Endothelial cell of umbilical vein (primary cell): ENCODE measurements around the gene SSH2. TPM values are rescaled to one million over a fixed set of nuclear protein-coding genes. Genes with fewer than 3 reads are reported as not detected.
A peak's percentile ranks its signal among the peaks of the same experiment; 100 is the strongest.

Experiments
- BruUV-seq: library from RNA; stranded (reverse); fragments of 400-500 nt; replicated peaks from 2 replicates; lab custom pipeline; 2021; lab: Mats Ljungman, UMichigan
- CTCF ChIA-PET: fragments of 300-600, 350-600 bp; sonication (Branson Sonifier 250); formaldehyde crosslinking; loops from one replicate; lab custom pipeline; 2021; ENCODE audit warnings: antibody characterized with exemption, inconsistent platforms; lab: Charles Lee
- POLR2A ChIA-PET: fragments of 300-600, 350-600 bp; sonication (Branson Sonifier 250); formaldehyde crosslinking; loops from one replicate; lab custom pipeline; 2021; ENCODE audit warnings: antibody characterized with exemption, inconsistent platforms; lab: Charles Lee
- DNase-seq: peaks from one replicate; pipeline ENCODE4 v3.0.0-alpha.2; 2011; ENCODE audit warnings: low read depth, low spot score
- FAIRE-seq: peaks from 2 replicates; lab custom pipeline; 2011; peaks lifted over from hg19 to GRCh38; lab: Jason Lieb, UNC
- H2AFZ ChIP-seq: 2 replicates; pipeline ENCODE4 v1.6.0; 2012; ENCODE audit warnings: low read depth, low read length, control low read depth, inconsistent platforms
- H3K27ac ChIP-seq: 2 replicates; pipeline ENCODE4 v1.5.1; 2011; ENCODE audit warnings: low read depth, mild to moderate bottlenecking, control low read depth, low read length, moderate library complexity; ENCODE audit not compliant: insufficient read depth
- H3K27me3 ChIP-seq, 2 experiments: 2 replicates each; pipeline versions ENCODE4 v1.6.0 to v1.6.1; 2011; ENCODE audit warnings: low read length in 2 of 2, mixed read lengths in 1 of 2; ENCODE audit not compliant: control insufficient read depth in 2 of 2, insufficient read depth in 2 of 2
- H3K36me3 ChIP-seq, 2 experiments: 2 replicates in 1 of 2; 3 replicates in 1 of 2; pipeline ENCODE4 v1.5.1; 2011; ENCODE audit warnings: low read length in 2 of 2, mild to moderate bottlenecking in 1 of 2, moderate library complexity in 1 of 2; ENCODE audit not compliant: control insufficient read depth in 2 of 2, insufficient read depth in 2 of 2; ENCODE audit errors: extremely low read depth in 1 of 2
- H3K4me1 ChIP-seq: 3 replicates; pipeline ENCODE4 v1.5.1; 2011; ENCODE audit warnings: mild to moderate bottlenecking, low read length; ENCODE audit not compliant: control insufficient read depth, insufficient read depth; ENCODE audit errors: extremely low read depth
- H3K4me2 ChIP-seq: 2 replicates; pipeline ENCODE4 v1.6.1; 2011; ENCODE audit warnings: low read length, control low read depth, mixed read lengths; ENCODE audit not compliant: insufficient read depth
- H3K4me3 ChIP-seq, 3 experiments: fragments of 200-600 bp in 1 of 3; sonication (generic), shearing (Covaris generic) in 1 of 3; replicated peaks in 1 of 3; 2 replicates each; pipeline ENCODE4 v1.5.1; 2011 to 2016; ENCODE audit warnings: control low read depth in 3 of 3, low read length in 3 of 3, mild to moderate bottlenecking in 2 of 3, inconsistent platforms in 1 of 3, low read depth in 1 of 3, moderate library complexity in 1 of 3; ENCODE audit not compliant: insufficient read depth in 1 of 3
- H3K79me2 ChIP-seq: 2 replicates; pipeline ENCODE4 v1.6.0; 2012; ENCODE audit warnings: low read length, inconsistent platforms; ENCODE audit not compliant: control insufficient read depth, insufficient read depth
- H3K9ac ChIP-seq: replicated peaks from 2 replicates; pipeline ENCODE3; 2011; ENCODE audit warnings: low read length, control low read depth; ENCODE audit not compliant: insufficient read depth; ENCODE audit errors: extremely low read depth
- H3K9me1 ChIP-seq: replicated peaks from 3 replicates; pipeline ENCODE4 v1.6.0; 2011; ENCODE audit warnings: mild to moderate bottlenecking, low read length; ENCODE audit not compliant: control insufficient read depth, insufficient read depth; ENCODE audit errors: extremely low read depth
- H3K9me3 ChIP-seq: replicated peaks from 2 replicates; pipeline ENCODE4 v1.5.1; 2012; ENCODE audit warnings: low read length, inconsistent platforms; ENCODE audit not compliant: control insufficient read depth, insufficient read depth
- H4K20me1 ChIP-seq: replicated peaks from 2 replicates; pipeline ENCODE3; 2011; ENCODE audit warnings: mild to moderate bottlenecking, low read length; ENCODE audit not compliant: control insufficient read depth, insufficient read depth; ENCODE audit errors: extremely low read depth
- CTCF ChIP-seq, 2 donors: IDR thresholded peaks; 1 replicate in 1 of 2; 2 replicates in 1 of 2; pipeline ENCODE4 v1.5.1; 2011; ENCODE audit warnings: low read length in 2 of 2, mild to moderate bottlenecking in 2 of 2, moderate library complexity in 2 of 2, control low read depth in 1 of 2, inconsistent platforms in 1 of 2, low read depth in 1 of 2; ENCODE audit not compliant: insufficient read depth in 1 of 2; ENCODE audit errors: extremely low read depth in 1 of 2
- EZH2 ChIP-seq: IDR thresholded peaks from 2 replicates; pipeline ENCODE4 v1.6.1; 2012; ENCODE audit warnings: borderline replicate concordance, low read depth, mild to moderate bottlenecking, moderate library complexity, low read length, inconsistent platforms; ENCODE audit not compliant: severe bottlenecking
- FOS ChIP-seq: IDR thresholded peaks from 2 replicates; pipeline ENCODE4 v1.6.1; 2011; ENCODE audit warnings: mild to moderate bottlenecking, low read length, moderate library complexity, borderline replicate concordance; ENCODE audit not compliant: insufficient read depth
- GATA2 ChIP-seq: IDR thresholded peaks from 2 replicates; pipeline ENCODE4 v1.7.0; 2011; ENCODE audit warnings: low read depth, mild to moderate bottlenecking, moderate library complexity, mixed read lengths, low read length; ENCODE audit not compliant: insufficient read length, insufficient read depth
- JUN ChIP-seq: IDR thresholded peaks from 2 replicates; pipeline ENCODE4 v1.6.1; 2011; ENCODE audit warnings: borderline replicate concordance, low read depth; ENCODE audit not compliant: insufficient read length, insufficient read depth
- MAX ChIP-seq: IDR thresholded peaks from 2 replicates; pipeline ENCODE4 v1.6.1; 2011; ENCODE audit not compliant: insufficient read depth, insufficient read length
- MYC ChIP-seq: IDR thresholded peaks from one replicate; pipeline ENCODE4 v1.6.1; 2011; ENCODE audit warnings: mild to moderate bottlenecking, low read depth, low read length
- POLR2A ChIP-seq: IDR thresholded peaks from 2 replicates; pipeline ENCODE4 v1.6.1; 2012; ENCODE audit warnings: low read depth, mild to moderate bottlenecking, control low read depth, low read length
- POLR2AphosphoS5 ChIP-seq: IDR thresholded peaks from 2 replicates; pipeline ENCODE4 v1.6.1; 2012; ENCODE audit warnings: low read depth, mild to moderate bottlenecking, control low read depth, low read length, moderate library complexity; ENCODE audit not compliant: insufficient read depth
- dilution Hi-C: fragments of 300-500 bp; cut with MboI; formaldehyde crosslinking; loops from one replicate; pipeline ENCODE4 v1.15.0; 2019; ENCODE audit warnings: low sequenced_read_pairs; ENCODE audit not compliant: extremely low pct_ligation_motif_present
- intact Hi-C: fragments of 100-400 bp; cut with micrococcal nuclease; formaldehyde crosslinking; loops from one replicate; pipeline ENCODE4 v1.10.0; 2022
- polyA plus RNA-seq, 4 experiments: library from polyadenylated mRNA; depleted of rRNA in 3 of 4; stranded (reverse) in 3 of 4; unstranded in 1 of 4; fragments of >200 nt; gene quantifications; 2 replicates each; pipeline versions ENCODE4 v1.2.1 to v1.2.3, GENCODE V29; 2011 to 2012; ENCODE audit warnings: missing spikeins in 1 of 4
- total RNA-seq: library from RNA; stranded (reverse); gene quantifications from 2 replicates; pipeline ENCODE4 v1.2.3, GENCODE V29; 2021

SSH2 gene
- total and polyA plus RNA-seq, 2 donors (not counting 3 experiments of a cell fraction or from before 2014, with no cell fraction given), result 24.6 to 60.9 TPM

GRCh38 chr17:29930409-29931010 is 482 bp upstream of the SSH2 start:
- DNase-seq, result peak; percentile 36
- H3K36me3 ChIP-seq, result no peaks in the 10 kb centered on the region

More at GRCh38 chr17:29930409-29931010, 482 bp upstream of the SSH2 start:
- FAIRE-seq, result no peak
- Histone ChIP-seq H4K20me1 (no peaks in the 10 kb centered on the region), H3K27me3 (no peaks in the 10 kb centered on the region), H3K9me3 (no peaks in the 10 kb centered on the region), H3K4me2 (peak overlapping the region; percentile 94), H3K4me1 (peaks cover 34% of the 10 kb centered on the region), H3K9me1 (no peaks in the 10 kb centered on the region), H3K27ac (peak overlapping the region; percentile 68), H3K79me2 (peaks cover 34% of the 10 kb centered on the region), H2AFZ (peak overlapping the region; percentile 32), H3K9ac (peak overlapping the region; percentile 82), H3K4me3 (peak overlapping the region; percentile 17 to 66 (median 65))
- CTCF ChIA-PET, result interaction anchor here (0.7 to 9.9 kb wide), 40 partner anchors 8 to 339 kb away, joined by 3 to 428 read pairs (median 9); partner anchors contain the start of gene EFCAB5
- TF ChIP-seq CTCF (IDR thresholded peaks at IDR 0.05; ENCODE audit: extremely low read depth in 1 of 2, insufficient read depth in 1 of 2, low read depth in 1 of 2, low read length in 2 of 2) (no peak), EZH2 (no peak), POLR2AphosphoS5 (no peak), FOS (no peak), GATA2 (no peak), JUN (no peak), MAX (no peak), POLR2A (no peak), MYC (no peak)
- TSS peak; percentile 45 for BruUV-seq
- POLR2A ChIA-PET, result interaction anchor here (0.6 to 1.3 kb wide), 4 partner anchors 39 to 1176 kb away, joined by 3 to 11 read pairs (median 4); no protein-coding TSS in a partner anchor
- intact Hi-C loops, result loop anchor here (1.0 to 10.0 kb wide), 5 partner anchors 62 to 313 kb away; no protein-coding TSS in a partner anchor
- dilution Hi-C loops, result no loop called here
